Thoracic aorta (tissue), 2 donors: ENCODE measurements around the gene NIPAL3. TPM values are rescaled to one million over a fixed set of nuclear protein-coding genes. Genes with fewer than 3 reads are reported as not detected.

Experiments
- ATAC-seq: fragments of 150-250 bp; one replicate; pipeline ENCODE4 v1.8.0; 2017; ENCODE audit warnings: low read depth; ENCODE audit not compliant: insufficient number of reproducible peaks, low FRiP score
- DNase-seq: peaks from one replicate; pipeline ENCODE4 v3.0.0-alpha.2; 2020; ENCODE audit warnings: low spot score
- H3K27ac ChIP-seq, 2 donors: fragments of 200-600 bp; sonication (generic); 1 replicate in 1 of 2; 2 replicates in 1 of 2; pipeline ENCODE4 v1.5.1; 2016; ENCODE audit warnings: mild to moderate bottlenecking in 2 of 2, moderate library complexity in 2 of 2
- H3K27me3 ChIP-seq: fragments of 200-600 bp; sonication (generic); replicated peaks from 2 replicates; pipeline ENCODE4 v1.6.0; 2016; ENCODE audit warnings: mild to moderate bottlenecking; ENCODE audit not compliant: insufficient read depth
- H3K36me3 ChIP-seq: fragments of 200-600 bp; sonication (generic); one replicate; pipeline ENCODE4 v1.5.1; 2016
- H3K4me1 ChIP-seq, 2 donors: fragments of 200-600 bp; sonication (generic); 1 replicate in 1 of 2; 2 replicates in 1 of 2; pipeline versions ENCODE4 v1.5.1 to v1.6.0; 2016; ENCODE audit warnings: low read depth in 2 of 2, mild to moderate bottlenecking in 1 of 2; ENCODE audit not compliant: control insufficient read depth in 1 of 2
- H3K4me3 ChIP-seq: fragments of 200-600 bp; sonication (generic); 2 replicates; pipeline ENCODE4 v1.5.1; 2016; ENCODE audit warnings: mild to moderate bottlenecking
- H3K9me3 ChIP-seq: fragments of 200-600 bp; sonication (generic); 2 replicates; pipeline ENCODE4 v1.5.1; 2016
- CTCF ChIP-seq: fragments of 200-600 bp; sonication (generic); IDR thresholded peaks from one replicate; pipeline ENCODE4 v1.5.1; 2019; ENCODE audit warnings: antibody characterized with exemption
- total RNA-seq, 2 donors: library from RNA; depleted of rRNA; stranded (reverse); fragments of >200 nt; gene quantifications; one replicate each; pipeline versions ENCODE4 v1.1.0 to v1.2.3, GENCODE V29; 2016

Gene NIPAL3
- total RNA-seq, result 10 to 100 TPM; 19.3 to 31.4 TPM

- peak; percentile 85 for DNase-seq
- Histone ChIP-seq H3K36me3 (no peaks in the 10 kb centered on the region), H3K27me3 (no peaks in the 10 kb centered on the region), H3K9me3 (no peaks in the 10 kb centered on the region), H3K27ac (no peak within 1 kb of the TSS), H3K4me3 (peak within 1 kb of the TSS; percentile 73), H3K4me1 (peaks cover 3 to 10% of the 10 kb centered on the region in 2 donors)
- peak; percentile 68 for TF ChIP-seq CTCF
- peak; percentile 23 for ATAC-seq
Observed at GRCh38 chr1:24415334-24415909, at the start of gene NIPAL3. Gene NIPAL3, plus strand, starts transcription at chr1:24415802. Its CDS starts 3,746 bp downstream, at chr1:24419548.

GRCh38 chr1:24366707-24367106 is 48.9 kb upstream of the NIPAL3 start:
- ATAC-seq, result no peak
- TF ChIP-seq CTCF, result no peak
- Histone ChIP-seq H3K27me3 (no peaks in the 10 kb centered on the region), H3K9me3 (no peaks in the 10 kb centered on the region), H3K4me1 (peaks cover 0 to 3% of the 10 kb centered on the region in 2 donors), H3K4me3 (no peak overlapping the region), H3K36me3 (no peaks in the 10 kb centered on the region), H3K27ac (no peak overlapping the region)
- no peak for DNase-seq

GRCh38 chr1:24369199-24369598 is 46.4 kb upstream of the NIPAL3 start:
- TF ChIP-seq CTCF, result no peak
- ATAC-seq (peak; percentile 52), DNase-seq (no peak)
- Histone ChIP-seq H3K27me3 (no peaks in the 10 kb centered on the region), H3K27ac (no peak overlapping the region), H3K9me3 (no peaks in the 10 kb centered on the region), H3K4me3 (no peak overlapping the region), H3K36me3 (no peaks in the 10 kb centered on the region), H3K4me1 (peaks cover 0 to 3% of the 10 kb centered on the region in 2 donors)

- Histone ChIP-seq H3K36me3 (no peaks in the 10 kb centered on the region), H3K27ac (no peak overlapping the region), H3K4me3 (no peak overlapping the region), H3K27me3 (no peaks in the 10 kb centered on the region), H3K9me3 (no peaks in the 10 kb centered on the region), H3K4me1 (peaks cover 0 to 3% of the 10 kb centered on the region in 2 donors)
- no peak for TF ChIP-seq CTCF
- DNase-seq, result no peak
- no peak for ATAC-seq
Observed at GRCh38 chr1:24369801-24370200, 45.8 kb upstream of the NIPAL3 start.

- Histone ChIP-seq H3K4me1 (peaks cover 0 to 3% of the 10 kb centered on the region in 2 donors), H3K9me3 (no peaks in the 10 kb centered on the region), H3K4me3 (no peak overlapping the region), H3K36me3 (no peaks in the 10 kb centered on the region), H3K27ac (no peak overlapping the region), H3K27me3 (no peaks in the 10 kb centered on the region)
- no peak for TF ChIP-seq CTCF
- ATAC-seq (no peak), DNase-seq (no peak)
Observed at GRCh38 chr1:24373044-24373443, 42.6 kb upstream of the NIPAL3 start.
